Measurements from ENCODE around the gene PCDHGA12. TPM values are rescaled to one million over a fixed set of nuclear protein-coding genes. Genes with fewer than 3 reads are reported as not detected.
"Not testable (repeated sequence)": the region's sequence is repeated elsewhere in the genome, so short reads cannot be mapped to it uniquely, and the experiment has no call there.

PCDHGA12 gene
- total RNA-seq, 2 experiments from 2014 or later: not detected

DNA sequence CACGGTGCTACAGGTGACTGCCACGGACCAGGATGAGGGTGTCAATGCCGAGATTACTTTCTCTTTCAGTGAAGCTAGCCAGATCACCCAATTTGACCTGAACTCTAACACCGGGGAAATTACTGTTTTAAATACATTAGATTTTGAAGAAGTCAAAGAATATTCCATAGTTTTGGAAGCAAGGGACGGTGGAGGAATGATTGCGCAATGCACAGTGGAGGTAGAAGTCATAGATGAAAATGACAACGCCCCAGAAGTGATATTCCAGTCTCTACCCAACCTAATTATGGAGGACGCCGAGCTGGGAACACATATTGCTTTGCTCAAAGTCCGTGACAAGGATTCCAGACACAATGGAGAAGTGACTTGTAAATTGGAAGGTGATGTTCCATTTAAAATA, 41.6 kb upstream of the PCDHGA12 start:
- H3K36me3 Mint-ChIP-seq (ENCODE audit: low read depth): peaks cover 17% of the 10 kb centered on the region
- ATAC-seq (no peak), DNase-seq (no peak)
- intact Hi-C loops (cut with micrococcal nuclease): no loop called here
- no peak overlapping the region for H3K27ac Mint-ChIP-seq
- no peak overlapping the region for H3K4me3 Mint-ChIP-seq
- CTCF ChIA-PET: interaction anchor here (0.8 to 1.5 kb wide), 3 partner anchors 19 to 123 kb away, joined by 3 to 5 read pairs (median 4); partner anchors contain the start of genes PCDHGA11 and PCDHGB3
- peaks cover 36% of the 10 kb centered on the region for H3K9me3 Mint-ChIP-seq
- peaks cover 68% of the 10 kb centered on the region for H3K27me3 Mint-ChIP-seq
- POLR2A ChIA-PET: no interaction called here
- peaks cover 2% of the 10 kb centered on the region for H3K4me1 Mint-ChIP-seq (ENCODE audit: low read depth)
- TF ChIP-seq, protein P1, sequence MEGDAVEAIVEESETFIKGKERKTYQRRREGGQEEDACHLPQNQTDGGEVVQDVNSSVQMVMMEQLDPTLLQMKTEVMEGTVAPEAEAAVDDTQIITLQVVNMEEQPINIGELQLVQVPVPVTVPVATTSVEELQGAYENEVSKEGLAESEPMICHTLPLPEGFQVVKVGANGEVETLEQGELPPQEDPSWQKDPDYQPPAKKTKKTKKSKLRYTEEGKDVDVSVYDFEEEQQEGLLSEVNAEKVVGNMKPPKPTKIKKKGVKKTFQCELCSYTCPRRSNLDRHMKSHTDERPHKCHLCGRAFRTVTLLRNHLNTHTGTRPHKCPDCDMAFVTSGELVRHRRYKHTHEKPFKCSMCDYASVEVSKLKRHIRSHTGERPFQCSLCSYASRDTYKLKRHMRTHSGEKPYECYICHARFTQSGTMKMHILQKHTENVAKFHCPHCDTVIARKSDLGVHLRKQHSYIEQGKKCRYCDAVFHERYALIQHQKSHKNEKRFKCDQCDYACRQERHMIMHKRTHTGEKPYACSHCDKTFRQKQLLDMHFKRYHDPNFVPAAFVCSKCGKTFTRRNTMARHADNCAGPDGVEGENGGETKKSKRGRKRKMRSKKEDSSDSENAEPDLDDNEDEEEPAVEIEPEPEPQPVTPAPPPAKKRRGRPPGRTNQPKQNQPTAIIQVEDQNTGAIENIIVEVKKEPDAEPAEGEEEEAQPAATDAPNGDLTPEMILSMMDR (IDR thresholded peaks at IDR 0.05): no peak

DNA sequence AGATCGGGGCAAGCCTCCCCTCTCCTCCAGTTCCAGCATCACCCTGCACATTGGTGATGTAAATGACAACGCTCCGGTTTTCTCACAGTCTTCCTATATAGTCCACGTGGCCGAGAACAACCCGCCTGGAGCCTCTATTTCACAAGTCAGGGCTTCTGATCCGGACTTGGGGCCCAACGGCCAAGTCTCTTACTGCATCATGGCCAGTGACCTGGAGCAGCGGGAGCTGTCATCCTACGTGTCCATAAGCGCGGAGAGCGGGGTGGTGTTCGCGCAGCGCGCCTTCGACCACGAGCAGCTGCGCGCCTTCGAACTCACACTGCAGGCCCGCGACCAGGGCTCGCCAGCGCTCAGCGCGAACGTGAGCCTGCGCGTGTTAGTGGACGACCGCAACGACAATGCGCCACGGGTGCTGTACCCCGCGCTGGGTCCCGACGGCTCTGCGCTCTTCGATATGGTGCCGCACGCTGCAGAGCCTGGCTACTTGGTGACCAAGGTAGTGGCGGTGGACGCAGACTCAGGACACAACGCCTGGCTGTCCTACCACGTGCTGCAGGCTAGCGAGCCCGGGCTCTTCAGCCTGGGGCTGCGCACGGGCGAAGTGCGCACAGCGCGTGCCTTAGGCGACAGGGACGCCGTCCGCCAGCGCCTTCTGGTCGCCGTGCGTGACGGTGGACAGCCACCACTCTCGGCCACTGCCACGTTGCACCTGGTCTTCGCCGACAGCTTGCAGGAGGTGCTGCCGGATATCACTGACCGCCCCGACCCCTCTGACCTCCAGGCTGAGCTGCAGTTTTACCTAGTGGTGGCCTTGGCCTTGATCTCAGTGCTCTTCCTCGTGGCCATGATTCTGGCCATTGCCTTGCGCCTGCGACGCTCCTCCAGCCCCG, 40.9 kb upstream of the PCDHGA12 start:
- ChIA-PET CTCF (interaction anchor here (0.7 to 1.5 kb wide), 9 partner anchors 15 to 202 kb away, joined by 3 to 5 read pairs (median 3); partner anchors contain the start of genes PCDHGA11, PCDHGA3, PCDHGB3 and PCDHGB6), POLR2A (no interaction called here)
- Mint-ChIP-seq H3K4me3 (no peak overlapping the region), H3K36me3 (ENCODE audit: low read depth) (peaks cover 20% of the 10 kb centered on the region), H3K9me3 (peaks cover 41% of the 10 kb centered on the region), H3K4me1 (ENCODE audit: low read depth) (peaks cover 2% of the 10 kb centered on the region), H3K27ac (no peak overlapping the region), H3K27me3 (peaks cover 67% of the 10 kb centered on the region)
- intact Hi-C loops (cut with micrococcal nuclease): no loop called here
- ATAC-seq: no peak
- TF ChIP-seq, protein P1 (IDR thresholded peaks at IDR 0.05): no peak
- DNase-seq: no peak

DNA sequence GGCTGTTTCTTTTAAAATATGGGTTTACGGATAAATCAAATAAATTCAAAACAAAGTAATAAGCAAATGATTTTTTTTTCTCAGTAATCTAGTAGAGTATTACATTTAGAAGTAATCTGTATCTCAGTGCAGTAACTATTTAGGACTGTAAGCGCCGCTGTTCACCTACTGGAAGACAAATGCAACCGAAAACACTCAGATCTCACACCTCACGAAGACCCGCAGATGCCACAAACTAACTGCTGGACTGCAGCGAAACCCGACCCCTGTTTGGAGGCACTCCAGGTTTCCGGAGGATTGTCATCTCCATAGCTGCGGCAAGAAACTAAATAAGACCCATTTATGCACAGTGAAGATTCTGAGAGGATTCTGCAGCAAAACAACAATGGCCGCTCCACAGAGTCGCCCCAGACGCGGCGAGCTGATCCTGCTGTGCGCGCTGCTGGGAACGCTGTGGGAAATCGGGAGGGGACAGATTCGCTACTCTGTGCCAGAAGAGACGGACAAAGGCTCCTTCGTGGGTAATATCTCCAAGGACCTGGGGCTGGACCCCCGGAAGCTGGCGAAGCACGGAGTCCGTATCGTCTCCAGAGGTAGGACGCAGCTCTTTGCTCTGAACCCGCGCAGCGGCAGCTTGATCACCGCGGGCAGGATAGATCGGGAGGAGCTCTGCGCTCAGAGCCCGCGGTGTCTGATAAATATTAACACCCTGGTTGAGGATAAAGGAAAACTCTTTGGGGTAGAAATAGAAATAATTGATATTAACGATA, 37.7 kb upstream of the PCDHGA12 start, which contains the start of gene PCDHGA8:
Gene PCDHGA8, plus strand, starts transcription at position 205 of the 770 bp plus-strand sequence. Its CDS starts 181 bp downstream, at position 386.
- Mint-ChIP-seq H3K36me3 (ENCODE audit: low read depth) (peaks cover 19% of the 10 kb centered on the region), H3K27ac (no peak within 1 kb of the TSS), H3K27me3 (peaks cover 57% of the 10 kb centered on the region), H3K9me3 (peaks cover 31% of the 10 kb centered on the region), H3K4me1 (ENCODE audit: low read depth) (peaks cover 2% of the 10 kb centered on the region), H3K4me3 (no peak within 1 kb of the TSS)
- ATAC-seq: no peak
- POLR2A ChIA-PET: no interaction called here
- CTCF ChIA-PET: interaction anchor here (1.0 to 2.2 kb wide), 9 partner anchors 15 to 206 kb away, joined by 3 to 9 read pairs (median 3); partner anchors contain the start of genes PCDHB9, PCDHGA1, PCDHGA10 and PCDHGA11
- TF ChIP-seq, protein P1 (IDR thresholded peaks at IDR 0.05): peak; percentile 33
- no peak for DNase-seq
- intact Hi-C loops (cut with micrococcal nuclease): no loop called here

DNA sequence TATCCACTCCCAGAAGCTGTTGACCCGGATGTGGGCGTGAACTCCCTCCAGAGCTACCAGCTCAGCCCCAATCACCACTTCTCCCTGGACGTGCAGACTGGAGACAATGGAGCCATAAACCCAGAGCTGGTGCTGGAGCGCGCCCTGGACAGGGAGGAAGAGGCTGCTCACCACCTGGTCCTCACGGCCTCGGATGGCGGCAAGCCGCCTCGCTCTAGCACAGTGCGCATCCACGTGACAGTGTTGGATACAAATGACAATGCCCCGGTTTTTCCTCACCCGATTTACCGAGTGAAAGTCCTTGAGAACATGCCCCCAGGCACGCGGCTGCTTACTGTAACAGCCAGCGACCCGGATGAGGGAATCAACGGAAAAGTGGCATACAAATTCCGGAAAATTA, 37.0 kb upstream of the PCDHGA12 start:
- TF ChIP-seq, protein P1 (IDR thresholded peaks at IDR 0.05): no peak
- Mint-ChIP-seq H3K27me3 (peaks cover 57% of the 10 kb centered on the region), H3K9me3 (peaks cover 29% of the 10 kb centered on the region), H3K36me3 (ENCODE audit: low read depth) (peaks cover 19% of the 10 kb centered on the region), H3K27ac (no peak overlapping the region), H3K4me1 (ENCODE audit: low read depth) (peaks cover 2% of the 10 kb centered on the region), H3K4me3 (no peak overlapping the region)
- POLR2A ChIA-PET: no interaction called here
- CTCF ChIA-PET: interaction anchor here (0.6 to 2.2 kb wide), 6 partner anchors 14 to 92 kb away, joined by 3 to 9 read pairs (median 3); partner anchors contain the start of genes PCDHGA1, PCDHGA10, PCDHGA12 and PCDHGB6
- ATAC-seq: no peak
- no peak for DNase-seq
- intact Hi-C loops (cut with micrococcal nuclease): no loop called here

DNA sequence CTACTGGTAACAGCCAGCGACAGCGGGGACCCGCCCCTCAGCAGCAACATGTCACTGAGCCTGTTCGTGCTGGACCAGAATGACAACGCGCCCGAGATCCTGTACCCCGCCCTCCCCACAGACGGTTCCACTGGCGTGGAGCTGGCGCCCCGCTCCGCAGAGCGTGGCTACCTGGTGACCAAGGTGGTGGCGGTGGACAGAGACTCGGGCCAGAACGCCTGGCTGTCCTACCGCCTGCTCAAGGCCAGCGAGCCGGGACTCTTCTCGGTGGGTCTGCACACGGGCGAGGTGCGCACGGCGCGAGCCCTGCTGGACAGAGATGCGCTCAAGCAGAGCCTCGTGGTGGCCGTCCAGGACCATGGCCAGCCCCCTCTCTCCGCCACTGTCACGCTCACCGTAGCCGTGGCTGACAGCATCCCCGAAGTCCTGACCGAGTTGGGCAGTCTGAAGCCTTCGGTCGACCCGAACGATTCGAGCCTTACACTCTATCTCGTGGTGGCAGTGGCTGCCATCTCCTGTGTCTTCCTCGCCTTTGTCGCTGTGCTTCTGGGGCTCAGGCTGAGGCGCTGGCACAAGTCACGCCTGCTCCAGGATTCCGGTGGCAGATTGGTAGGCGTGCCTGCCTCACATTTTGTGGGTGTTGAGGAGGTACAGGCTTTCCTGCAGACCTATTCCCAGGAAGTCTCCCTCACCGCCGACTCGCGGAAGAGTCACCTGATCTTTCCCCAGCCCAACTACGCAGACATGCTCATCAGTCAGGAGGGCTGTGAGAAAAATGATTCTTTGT, 35.7 kb upstream of the PCDHGA12 start:
- POLR2A ChIA-PET; ATAC-seq; DNase-seq; H3K27ac Mint-ChIP-seq; H3K4me1 Mint-ChIP-seq (ENCODE audit: low read depth); intact Hi-C loops (cut with micrococcal nuclease); H3K4me3 Mint-ChIP-seq: not testable (repeated sequence)
- H3K36me3 Mint-ChIP-seq (ENCODE audit: low read depth): peaks cover 23% of the 10 kb centered on the region
- CTCF ChIA-PET: interaction anchor here (3.6 kb wide), 1 partner anchor 19 kb away, joined by 19 read pairs; the partner anchor contains the start of gene PCDHGA10
- H3K27me3 Mint-ChIP-seq: peaks cover 55% of the 10 kb centered on the region
- H3K9me3 Mint-ChIP-seq: peaks cover 29% of the 10 kb centered on the region
